Spinal cord (tissue), 10 donors: ENCODE data around the gene PTGER3. TPM values are rescaled to one million over a fixed set of nuclear protein-coding genes. Genes with fewer than 3 reads are reported as not detected.
"Not testable (repeated sequence)": the region's sequence is repeated elsewhere in the genome, so short reads cannot be mapped to it uniquely, and the experiment has no call there.

Experiments
- DNase-seq, 6 donors: peaks; one replicate each; pipeline versions ENCODE4 v3.0.0 to v3.0.0-alpha.2; 2013 to 2015; ENCODE audit warnings: low spot score in 6 of 6, low read depth in 4 of 6
- H3K27ac ChIP-seq: one replicate; pipeline ENCODE4 v1.5.1; 2013; ENCODE audit warnings: low read depth, low read length, control low read depth
- H3K27me3 ChIP-seq: one replicate; pipeline ENCODE4 v1.6.1; 2013; ENCODE audit warnings: low read length; ENCODE audit not compliant: control insufficient read depth, insufficient read depth
- H3K36me3 ChIP-seq: one replicate; pipeline ENCODE4 v1.6.1; 2013; ENCODE audit warnings: low read length; ENCODE audit not compliant: control insufficient read depth, insufficient read depth
- H3K4me1 ChIP-seq: one replicate; pipeline ENCODE4 v1.6.1; 2013; ENCODE audit warnings: low read length; ENCODE audit not compliant: control insufficient read depth, insufficient read depth
- H3K4me3 ChIP-seq: one replicate; pipeline ENCODE4 v1.5.1; 2013; ENCODE audit warnings: low read depth, low read length, control low read depth
- H3K9me3 ChIP-seq: one replicate; pipeline ENCODE4 v1.6.1; 2013; ENCODE audit warnings: low read length; ENCODE audit not compliant: control insufficient read depth, insufficient read depth
- WGBS: methylation state at CpG from one replicate; pipeline ENCODE4 v1.1.5; 2013; ENCODE audit warnings: missing lambda C conversion rate; ENCODE audit not compliant: insufficient coverage; 5-methylcytosine and 5-hydroxymethylcytosine counted together
- polyA plus RNA-seq, 2 donors: library from polyadenylated mRNA; unstranded; fragments of 120-200 nt; gene quantifications; one replicate each; pipeline ENCODE4 v1.2.1, GENCODE V29; 2013; ENCODE audit not compliant: insufficient read length in 2 of 2
- total RNA-seq, 2 donors: library from RNA; depleted of rRNA in 1 of 2; stranded (reverse); fragments of 120-200 nt in 1 of 2; fragments of >200 nt in 1 of 2; gene quantifications; one replicate each; pipeline versions ENCODE4 v1.2.3 to v1.2.4, GENCODE V29; 2013 to 2014
- donor health status: healthy.

Gene PTGER3
- total and polyA plus RNA-seq, 4 donors = 7.0 to 54.3 (median 28.5) TPM

GRCh38 chr1:70990469-70991253 lies 57.0 kb downstream of the PTGER3 start:
- no CpG with 5 or more reads among the region's 3 CpGs for WGBS
- no peak overlapping the region for H3K27ac ChIP-seq
- no peaks in the 10 kb centered on the region for H3K9me3 ChIP-seq
- no peaks in the 10 kb centered on the region for H3K27me3 ChIP-seq
- H3K4me3 ChIP-seq = no peak overlapping the region
- H3K4me1 ChIP-seq = no peaks in the 10 kb centered on the region
- no peaks in the 10 kb centered on the region for H3K36me3 ChIP-seq
- no peak for DNase-seq

GRCh38 chr1:70987497-70987896 lies 60.1 kb downstream of the PTGER3 start:
- no peaks in the 10 kb centered on the region for H3K36me3 ChIP-seq
- WGBS = no CpG with 5 or more reads among the region's 2 CpGs
- DNase-seq = peak in 1 of 6 donors; percentile 39
- H3K4me1 ChIP-seq = no peaks in the 10 kb centered on the region
- no peaks in the 10 kb centered on the region for H3K9me3 ChIP-seq
- H3K27ac ChIP-seq = no peak overlapping the region
- H3K4me3 ChIP-seq = no peak overlapping the region
- no peaks in the 10 kb centered on the region for H3K27me3 ChIP-seq

- not testable (repeated sequence) for H3K4me3 ChIP-seq, DNase-seq, H3K36me3 ChIP-seq, H3K9me3 ChIP-seq, H3K27ac ChIP-seq, H3K4me1 ChIP-seq, H3K27me3 ChIP-seq
- 76% methylated on average over 3 of the region's 5 CpGs for WGBS
Measured at GRCh38 chr1:70985776-70986225, 61.8 kb downstream of the PTGER3 start.

GRCh38 chr1:70985278-70985677 lies 62.3 kb downstream of the PTGER3 start:
- not testable (repeated sequence) for DNase-seq, H3K27ac ChIP-seq, H3K4me1 ChIP-seq, H3K27me3 ChIP-seq, H3K4me3 ChIP-seq, H3K36me3 ChIP-seq, H3K9me3 ChIP-seq
- 100% methylated on average over 1 of the region's 2 CpGs for WGBS

- Histone ChIP-seq H3K9me3 (no peaks in the 10 kb centered on the region), H3K27me3 (no peaks in the 10 kb centered on the region), H3K27ac (no peak overlapping the region), H3K4me1 (no peaks in the 10 kb centered on the region), H3K4me3 (no peak overlapping the region), H3K36me3 (no peaks in the 10 kb centered on the region)
- no CpG with 5 or more reads among the region's 1 CpG for WGBS
- DNase-seq = no peak
Measured at GRCh38 chr1:70980361-70980760, 67.3 kb downstream of the PTGER3 start.

GRCh38 chr1:70979881-70980280 lies 67.7 kb downstream of the PTGER3 start:
- DNase-seq = no peak
- H3K27ac ChIP-seq = no peak overlapping the region
- WGBS = 85% methylated on average over 1 of the region's 2 CpGs
- no peaks in the 10 kb centered on the region for H3K4me1 ChIP-seq
- H3K36me3 ChIP-seq = no peaks in the 10 kb centered on the region
- no peak overlapping the region for H3K4me3 ChIP-seq
- no peaks in the 10 kb centered on the region for H3K9me3 ChIP-seq
- no peaks in the 10 kb centered on the region for H3K27me3 ChIP-seq

- no peak overlapping the region for H3K4me3 ChIP-seq
- H3K27ac ChIP-seq = no peak overlapping the region
- DNase-seq = no peak
- H3K36me3 ChIP-seq = no peaks in the 10 kb centered on the region
- no peaks in the 10 kb centered on the region for H3K9me3 ChIP-seq
- WGBS = 68% methylated on average over 4 of the region's 4 CpGs
- H3K27me3 ChIP-seq = no peaks in the 10 kb centered on the region
- H3K4me1 ChIP-seq = no peaks in the 10 kb centered on the region
Measured at GRCh38 chr1:70979313-70979712, 68.3 kb downstream of the PTGER3 start.

GRCh38 chr1:70978623-70979022 lies 69.0 kb downstream of the PTGER3 start:
- WGBS = no CpG with 5 or more reads among the region's 1 CpG
- peak in 2 of 6 donors; percentile 18 to 44 for DNase-seq
- Histone ChIP-seq H3K36me3 (no peaks in the 10 kb centered on the region), H3K27ac (no peak overlapping the region), H3K4me1 (no peaks in the 10 kb centered on the region), H3K27me3 (no peaks in the 10 kb centered on the region), H3K9me3 (no peaks in the 10 kb centered on the region), H3K4me3 (no peak overlapping the region)

GRCh38 chr1:70977575-70977974 lies 70.0 kb downstream of the PTGER3 start:
- Histone ChIP-seq H3K27me3 (no peaks in the 10 kb centered on the region), H3K9me3 (no peaks in the 10 kb centered on the region), H3K4me3 (no peak overlapping the region), H3K27ac (no peak overlapping the region), H3K36me3 (no peaks in the 10 kb centered on the region), H3K4me1 (no peaks in the 10 kb centered on the region)
- no peak for DNase-seq
- WGBS = 47% methylated on average over 3 of the region's 3 CpGs

- 100% methylated on average over 1 of the region's 4 CpGs for WGBS
- DNase-seq = peak in 1 of 6 donors; percentile 76
- H3K27ac ChIP-seq = no peak overlapping the region
- H3K36me3 ChIP-seq = no peaks in the 10 kb centered on the region
- no peaks in the 10 kb centered on the region for H3K4me1 ChIP-seq
- no peaks in the 10 kb centered on the region for H3K9me3 ChIP-seq
- no peaks in the 10 kb centered on the region for H3K27me3 ChIP-seq
- H3K4me3 ChIP-seq = no peak overlapping the region
Measured at GRCh38 chr1:70977041-70977440, 70.6 kb downstream of the PTGER3 start.
